K562 (cell line): ENCODE measurements around the gene FAM111B. TPM values are rescaled to one million over a fixed set of nuclear protein-coding genes. Genes with fewer than 3 reads are reported as not detected.

ENCODE experiments used
- ATF7 ChIP-seq: fragments of 450-650 bp; IDR thresholded peaks from 2 replicates; pipeline ENCODE4 v1.7.1; 2014; ENCODE audit warnings: mild to moderate bottlenecking, moderate library complexity
- CBX3 ChIP-seq, 2 experiments: IDR thresholded peaks; 1 replicate in 1 of 2; 2 replicates in 1 of 2; pipeline ENCODE4 v1.6.1; 2012; ENCODE audit warnings: inconsistent platforms in 2 of 2, low read length in 2 of 2, borderline replicate concordance in 1 of 2, control low read depth in 1 of 2
- CBX5 ChIP-seq: IDR thresholded peaks from 2 replicates; pipeline ENCODE4 v1.6.1; 2014; ENCODE audit warnings: low read depth, borderline replicate concordance
- FOXA3 ChIP-seq, 2 experiments: fragments of 450-650 bp in 1 of 2; sonication (generic) in 1 of 2; formaldehyde crosslinking; IDR thresholded peaks in 1 of 2; conservative IDR thresholded peaks in 1 of 2; 2 replicates each; pipeline versions ENCODE4 v1.4.0 to v1.8.0; 2020 to 2022; ENCODE audit warnings: mild to moderate bottlenecking in 2 of 2, missing genetic modification reagents in 1 of 2
- FOXP1 ChIP-seq: sonication (generic); formaldehyde crosslinking; IDR thresholded peaks from 2 replicates; pipeline ENCODE4 v1.8.0; 2022; ENCODE audit warnings: mild to moderate bottlenecking, missing genetic modification reagents
- MED1 ChIP-seq: sonication (generic); formaldehyde crosslinking; IDR thresholded peaks from 2 replicates; pipeline ENCODE4 v1.8.1; 2023; ENCODE audit warnings: missing genetic modification reagents, borderline replicate concordance
- MXI1 ChIP-seq: IDR thresholded peaks from 2 replicates; pipeline ENCODE4 v1.6.1; 2011; ENCODE audit warnings: low read depth, mild to moderate bottlenecking, improper control_type of control experiment, low read length
- NCOA2 ChIP-seq, 2 experiments: fragments of 450-650 bp; IDR thresholded peaks; 2 replicates each; pipeline ENCODE4 v1.6.1; 2018; ENCODE audit warnings: mild to moderate bottlenecking in 2 of 2, moderate library complexity in 1 of 2; ENCODE audit not compliant: partially characterized antibody in 2 of 2
- NR2F6 ChIP-seq: fragments of 450-650 bp; formaldehyde crosslinking; IDR thresholded peaks from 2 replicates; pipeline ENCODE4 v1.4.0; 2020; ENCODE audit warnings: mild to moderate bottlenecking
- NUFIP1 ChIP-seq: fragments of 450-650 bp; IDR thresholded peaks from 2 replicates; pipeline ENCODE4 v1.6.1; 2018; ENCODE audit not compliant: partially characterized antibody
- PHB ChIP-seq: fragments of 250-450 bp; sonication (Bioruptor Pico); IDR thresholded peaks from 2 replicates; pipeline ENCODE4 v1.5.0; 2021
- PHB2 ChIP-seq: fragments of 450-650 bp; IDR thresholded peaks from 2 replicates; pipeline ENCODE4 v1.6.1; 2017; ENCODE audit warnings: low read depth
- PHF8 ChIP-seq: fragments of 200-600 bp; sonication (generic); IDR thresholded peaks from 2 replicates; pipeline ENCODE4 v1.6.1; 2012; ENCODE audit warnings: mixed run types, mild to moderate bottlenecking, inconsistent platforms, low read length, moderate library complexity, borderline replicate concordance
- RBM17 ChIP-seq: fragments of 200-400 bp; formaldehyde crosslinking; IDR thresholded peaks from 2 replicates; pipeline ENCODE4 v1.6.1; 2017; ENCODE audit warnings: low read depth, mild to moderate bottlenecking, low read length, borderline replicate concordance
- SRSF9 ChIP-seq: fragments of 200-400 bp; formaldehyde crosslinking; IDR thresholded peaks from 2 replicates; pipeline ENCODE4 v1.6.1; 2017; ENCODE audit warnings: low read depth, low read length, borderline replicate concordance
- TBL1XR1 ChIP-seq, 2 experiments: IDR thresholded peaks; 2 replicates each; pipeline ENCODE4 v1.6.1; 2012; ENCODE audit warnings: improper control_type of control experiment in 2 of 2, low read length in 2 of 2, mild to moderate bottlenecking in 1 of 2
- WHSC1 ChIP-seq: IDR thresholded peaks from one replicate; pipeline ENCODE4 v1.6.1; 2012; ENCODE audit warnings: low read length, control low read depth, inconsistent platforms
- ZC3H4 ChIP-seq: sonication (generic); formaldehyde crosslinking; IDR thresholded peaks from 2 replicates; pipeline ENCODE4 v1.9.0; 2021; ENCODE audit warnings: missing genetic modification reagents, borderline replicate concordance
- ZKSCAN3 ChIP-seq: fragments of 250-450 bp; sonication (Bioruptor Pico); IDR thresholded peaks from 2 replicates; pipeline ENCODE4 v1.4.0; 2020
- ZNF766 ChIP-seq: fragments of 200-800 bp; sonication (Bioruptor generic); conservative IDR thresholded peaks from 2 replicates; pipeline ENCODE4 v1.6.1; 2016; ENCODE audit warnings: missing genetic modification characterization, missing compliant biosample characterization
- polyA plus RNA-seq, 8 experiments: library from polyadenylated mRNA; depleted of rRNA in 4 of 8; stranded (reverse) in 5 of 8; unstranded in 3 of 8; fragments of >200 nt; fragmentation: Nextera tagmentation in 2 of 8; fragmentation: Illumina TruSeq in 1 of 8; extraction: Ambion mirVana in 2 of 8; extraction: Trizol in 1 of 8; gene quantifications; 2 replicates each; pipeline versions ENCODE4 v1.2.1 to v1.2.3, GENCODE V29; 2011 to 2014; ENCODE audit warnings: inconsistent platforms in 1 of 8, missing spikeins in 1 of 8
- total RNA-seq, 7 experiments: library from RNA; depleted of rRNA in 6 of 7; stranded (reverse); fragments of >200 nt in 6 of 7; fragmentation: Illumina TruSeq in 2 of 7; extraction: Trizol in 2 of 7; gene quantifications; 2 replicates each; pipeline versions ENCODE4 v1.2.1 to v1.2.3, GENCODE V29; 2011 to 2021; ENCODE audit warnings: low replicate concordance in 1 of 7
- TF ChIP-seq, protein P1 (sequence below): sonication (generic); formaldehyde crosslinking; IDR thresholded peaks from 2 replicates; pipeline ENCODE4 v1.8.0; 2023; ENCODE audit warnings: mild to moderate bottlenecking, missing genetic modification reagents
- TF ChIP-seq, protein P2 (sequence below), 2 experiments: fragments of 200-800 bp in 1 of 2; sonication (Bioruptor generic) in 1 of 2; sonication (generic) in 1 of 2; formaldehyde crosslinking in 1 of 2; IDR thresholded peaks in 1 of 2; conservative IDR thresholded peaks in 1 of 2; 2 replicates each; pipeline versions ENCODE4 v1.5.0 to v1.6.1; 2016 to 2020; ENCODE audit warnings: missing compliant biosample characterization in 1 of 2, missing genetic modification characterization in 1 of 2, missing genetic modification reagents in 1 of 2

Gene FAM111B
- total and polyA plus RNA-seq, 9 of the 15 experiments (the other 6 are each of a cell fraction or from before 2014, with no cell fraction given), result 0.01 to 0.33 (median 0.06) TPM; not detected in 5

DNA sequence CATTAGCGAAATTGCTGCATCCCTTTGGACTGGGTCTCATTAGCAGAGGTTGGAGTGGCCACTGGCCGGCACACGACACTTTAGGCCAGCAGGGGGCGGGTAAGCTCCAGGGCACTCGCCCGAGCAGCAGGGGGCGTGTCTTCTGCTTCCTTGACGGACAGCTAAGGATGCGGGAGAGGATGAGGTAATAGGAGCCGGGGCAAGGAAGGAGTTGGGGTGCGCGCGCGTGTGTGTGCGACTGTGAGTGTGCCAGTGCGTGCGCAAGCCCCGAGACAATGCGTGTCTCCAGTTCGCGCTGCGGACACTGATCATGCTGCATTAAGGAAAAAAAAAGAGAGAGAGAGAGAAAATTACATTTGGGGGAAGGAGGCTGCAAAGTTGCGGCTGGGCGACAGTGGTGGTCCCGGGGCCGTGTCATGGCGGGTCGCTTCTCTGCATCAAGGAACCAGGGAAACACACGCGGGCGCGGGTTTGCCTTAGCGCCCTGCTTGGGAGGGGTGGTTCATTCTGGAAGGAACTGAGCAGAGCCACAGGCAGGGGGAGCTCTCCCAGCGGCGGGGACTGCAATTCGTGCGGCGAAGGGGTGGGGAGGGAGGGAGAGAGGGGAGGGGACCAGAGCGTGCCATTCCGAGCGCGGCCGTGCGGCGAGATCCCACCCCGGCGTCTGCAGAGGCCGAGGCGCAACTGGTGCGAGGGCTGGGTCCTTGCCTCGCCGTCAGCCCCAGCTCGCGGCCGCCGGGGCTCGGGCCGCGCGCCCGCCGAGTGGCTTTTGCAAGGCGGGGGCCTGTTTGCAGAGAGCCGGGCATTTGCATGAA is 64.7 kb downstream of the FAM111B start, which contains the start of gene DTX4 (continued):
- TF ChIP-seq, protein P1, sequence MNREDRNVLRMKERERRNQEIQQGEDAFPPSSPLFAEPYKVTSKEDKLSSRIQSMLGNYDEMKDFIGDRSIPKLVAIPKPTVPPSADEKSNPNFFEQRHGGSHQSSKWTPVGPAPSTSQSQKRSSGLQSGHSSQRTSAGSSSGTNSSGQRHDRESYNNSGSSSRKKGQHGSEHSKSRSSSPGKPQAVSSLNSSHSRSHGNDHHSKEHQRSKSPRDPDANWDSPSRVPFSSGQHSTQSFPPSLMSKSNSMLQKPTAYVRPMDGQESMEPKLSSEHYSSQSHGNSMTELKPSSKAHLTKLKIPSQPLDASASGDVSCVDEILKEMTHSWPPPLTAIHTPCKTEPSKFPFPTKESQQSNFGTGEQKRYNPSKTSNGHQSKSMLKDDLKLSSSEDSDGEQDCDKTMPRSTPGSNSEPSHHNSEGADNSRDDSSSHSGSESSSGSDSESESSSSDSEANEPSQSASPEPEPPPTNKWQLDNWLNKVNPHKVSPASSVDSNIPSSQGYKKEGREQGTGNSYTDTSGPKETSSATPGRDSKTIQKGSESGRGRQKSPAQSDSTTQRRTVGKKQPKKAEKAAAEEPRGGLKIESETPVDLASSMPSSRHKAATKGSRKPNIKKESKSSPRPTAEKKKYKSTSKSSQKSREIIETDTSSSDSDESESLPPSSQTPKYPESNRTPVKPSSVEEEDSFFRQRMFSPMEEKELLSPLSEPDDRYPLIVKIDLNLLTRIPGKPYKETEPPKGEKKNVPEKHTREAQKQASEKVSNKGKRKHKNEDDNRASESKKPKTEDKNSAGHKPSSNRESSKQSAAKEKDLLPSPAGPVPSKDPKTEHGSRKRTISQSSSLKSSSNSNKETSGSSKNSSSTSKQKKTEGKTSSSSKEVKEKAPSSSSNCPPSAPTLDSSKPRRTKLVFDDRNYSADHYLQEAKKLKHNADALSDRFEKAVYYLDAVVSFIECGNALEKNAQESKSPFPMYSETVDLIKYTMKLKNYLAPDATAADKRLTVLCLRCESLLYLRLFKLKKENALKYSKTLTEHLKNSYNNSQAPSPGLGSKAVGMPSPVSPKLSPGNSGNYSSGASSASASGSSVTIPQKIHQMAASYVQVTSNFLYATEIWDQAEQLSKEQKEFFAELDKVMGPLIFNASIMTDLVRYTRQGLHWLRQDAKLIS (CRISPR knock-in tag), result no peak
- TF ChIP-seq NUFIP1 (no peak), CBX3 (IDR thresholded peaks at IDR 0.05; ENCODE audit: borderline replicate concordance in 1 of 2, low read length in 2 of 2) (no peak), RBM17 (no peak), MED1 (no peak), ZNF766 (CRISPR knock-in tag) (no peak), FOXA3 (CRISPR knock-in tag; conservative IDR thresholded peaks at IDR 0.05 in 1 of 2, IDR thresholded peaks at IDR 0.05 in 1 of 2) (no peak), PHB (no peak), PHB2 (no peak), FOXP1 (0 out of 2 replicates have a peak, but pooled peaks have one; percentile 29), ZKSCAN3 (no peak), PHF8 (no peak), ATF7 (peak; percentile 95), NCOA2 (IDR thresholded peaks at IDR 0.05; ENCODE audit: partially characterized antibody in 2 of 2) (no peak), CBX5 (no peak), NR2F6 (CRISPR knock-in tag) (no peak), WHSC1 (no peak), TBL1XR1 (IDR thresholded peaks at IDR 0.05; ENCODE audit: low read length in 2 of 2) (no peak), MXI1 (no peak), ZC3H4 (no peak), SRSF9 (no peak)
- TF ChIP-seq, protein P2, sequence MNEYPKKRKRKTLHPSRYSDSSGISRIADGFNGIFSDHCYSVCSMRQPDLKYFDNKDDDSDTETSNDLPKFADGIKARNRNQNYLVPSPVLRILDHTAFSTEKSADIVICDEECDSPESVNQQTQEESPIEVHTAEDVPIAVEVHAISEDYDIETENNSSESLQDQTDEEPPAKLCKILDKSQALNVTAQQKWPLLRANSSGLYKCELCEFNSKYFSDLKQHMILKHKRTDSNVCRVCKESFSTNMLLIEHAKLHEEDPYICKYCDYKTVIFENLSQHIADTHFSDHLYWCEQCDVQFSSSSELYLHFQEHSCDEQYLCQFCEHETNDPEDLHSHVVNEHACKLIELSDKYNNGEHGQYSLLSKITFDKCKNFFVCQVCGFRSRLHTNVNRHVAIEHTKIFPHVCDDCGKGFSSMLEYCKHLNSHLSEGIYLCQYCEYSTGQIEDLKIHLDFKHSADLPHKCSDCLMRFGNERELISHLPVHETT (CRISPR knock-in tag; conservative IDR thresholded peaks at IDR 0.05 in 1 of 2, IDR thresholded peaks at IDR 0.05 in 1 of 2), result no peak
